Adrenal gland (tissue), 5 donors: Measurements from ENCODE around the gene ZNF341.

Source experiments
- CTCF ChIP-seq, 6 experiments: fragments of 450-650 bp in 4 of 6; fragments of 200-600 bp in 2 of 6; sonication (generic) in 1 of 6; IDR thresholded peaks; 1 replicate in 5 of 6; 2 replicates in 1 of 6; pipeline versions ENCODE4 v1.5.1 to v1.8.0; 2016 to 2021; ENCODE audit warnings: antibody characterized with exemption in 6 of 6, mild to moderate bottlenecking in 2 of 6, moderate library complexity in 1 of 6
- POLR2A ChIP-seq, 2 donors: fragments of 450-650 bp; IDR thresholded peaks; one replicate each; pipeline ENCODE4 v1.6.1; 2017; ENCODE audit warnings: antibody characterized with exemption in 2 of 2, mild to moderate bottlenecking in 2 of 2, moderate library complexity in 1 of 2
- donor health status: DM: no; HTN: no; CAD: no.

- TF ChIP-seq CTCF (IDR thresholded peaks at IDR 0.05) = no peak
- TF ChIP-seq POLR2A (IDR thresholded peaks at IDR 0.05) = no peak
These were observed 33.8 kb downstream of the ZNF341 start for GRCh38 chr20:33765592-33765991.
